H4 (cell line): Measurements from ENCODE around the gene BCL11B. TPM values are rescaled to one million over a fixed set of nuclear protein-coding genes. Genes with fewer than 3 reads are reported as not detected.
A peak's percentile ranks its signal among the peaks of the same experiment; 100 is the strongest.

Experiments used
- DNase-seq: peaks from one replicate; pipeline ENCODE4 v3.0.0-alpha.2; 2015; ENCODE audit warnings: low spot score
- total RNA-seq: library from RNA; depleted of rRNA; stranded (reverse); fragments of >200 nt; shearing (Covaris generic); gene quantifications from 2 replicates; pipeline ENCODE4 v1.2.3, GENCODE V29; 2014

BCL11B gene
- total RNA-seq, 1 experiment from 2014 or later = 1.4 TPM

- DNase-seq = no peak
Measured at GRCh38 chr14:99268810-99269707, 2.9 kb downstream of the BCL11B start.

- no peak for DNase-seq
Measured at GRCh38 chr14:99267837-99268781, 3.9 kb downstream of the BCL11B start.

- no peak for DNase-seq
Measured at GRCh38 chr14:99267381-99267780, 4.6 kb downstream of the BCL11B start.

- DNase-seq = peak; percentile 72
Measured at GRCh38 chr14:99266181-99267178, 5.5 kb downstream of the BCL11B start.

GRCh38 chr14:99265571-99265970 is 6.4 kb downstream of the BCL11B start:
- DNase-seq = no peak

GRCh38 chr14:99264691-99265450 is 7.1 kb downstream of the BCL11B start:
- DNase-seq = no peak

- no peak for DNase-seq
Measured at GRCh38 chr14:99263564-99264330, 8.2 kb downstream of the BCL11B start.

- DNase-seq = no peak
Measured at GRCh38 chr14:99262977-99263448, 9.0 kb downstream of the BCL11B start.

- no peak for DNase-seq
Measured at GRCh38 chr14:99261912-99262787, 9.8 kb downstream of the BCL11B start.

- DNase-seq = no peak
Measured at GRCh38 chr14:99260587-99261551, 11.1 kb downstream of the BCL11B start.

GRCh38 chr14:99260116-99260515 is 11.9 kb downstream of the BCL11B start:
- no peak for DNase-seq

GRCh38 chr14:99258876-99259726 is 12.9 kb downstream of the BCL11B start:
- no peak for DNase-seq

- no peak for DNase-seq
Measured at GRCh38 chr14:99258341-99258861, 13.6 kb downstream of the BCL11B start.

GRCh38 chr14:99257673-99258221 is 14.2 kb downstream of the BCL11B start:
- no peak for DNase-seq

- no peak for DNase-seq
Measured at GRCh38 chr14:99257122-99257672, 14.8 kb downstream of the BCL11B start.
